Sciatic nerve (tissue), 2 donors: ENCODE measurements around the gene LRIG2. TPM values are rescaled to one million over a fixed set of nuclear protein-coding genes. Genes with fewer than 3 reads are reported as not detected.

Experiments
- ATAC-seq: fragments of 200-7000 bp; cut with Tn5 transposase; one replicate; pipeline ENCODE4 v1.9.1; 2020; ENCODE audit warnings: mild to moderate bottlenecking, moderate library complexity
- DNase-seq: peaks from one replicate; pipeline ENCODE4 v3.0.0-alpha.2; 2020; ENCODE audit warnings: low spot score
- intact Hi-C: fragments of 100-400 bp; cut with DNase I; formaldehyde crosslinking; loops from one replicate; pipeline ENCODE4 v1.14.2; 2022
- total RNA-seq: library from RNA; stranded (reverse); fragmentation: NEBNext Ultra II Directional; extraction: Animal tissue kit (Norgen Biotek cat#: 25700); gene quantifications from one replicate; pipeline ENCODE4 v1.2.1, GENCODE V29; 2021
- donor health status: DM: no; HTN: no; CAD: no.
- donor health status: DM: no; HTN: no; CAD: no.

LRIG2 gene
- total RNA-seq, 1 donor from 2014 or later, result 24.6 TPM

GRCh38 chr1:113118266-113118665 lies 45.3 kb downstream of the LRIG2 start:
- ATAC-seq (no peak), DNase-seq (no peak)
- intact Hi-C loops, result no loop called here

- intact Hi-C loops, result loop anchor here (5.0 kb wide), 1 partner anchor 941 kb away; no protein-coding TSS in a partner anchor
- DNase-seq (no peak), ATAC-seq (no peak)
Observed at GRCh38 chr1:113123737-113124136, 50.7 kb downstream of the LRIG2 start.

- ATAC-seq, result no peak
- intact Hi-C loops, result loop anchor here (5.0 kb wide), 1 partner anchor 942 kb away; no protein-coding TSS in a partner anchor
- DNase-seq, result no peak
Observed at GRCh38 chr1:113124366-113124765, 51.4 kb downstream of the LRIG2 start.

GRCh38 chr1:113125517-113125916 lies 52.5 kb downstream of the LRIG2 start:
- DNase-seq (no peak), ATAC-seq (no peak)
- intact Hi-C loops, result no loop called here

- intact Hi-C loops, result no loop called here
- ATAC-seq, result no peak
- DNase-seq, result no peak
Observed at GRCh38 chr1:113126207-113126606, 53.2 kb downstream of the LRIG2 start.

GRCh38 chr1:113128116-113128515 lies 55.1 kb downstream of the LRIG2 start:
- ATAC-seq (no peak), DNase-seq (no peak)
- intact Hi-C loops, result no loop called here

GRCh38 chr1:113129529-113130185 lies 56.7 kb downstream of the LRIG2 start:
- no peak for ATAC-seq
- DNase-seq, result no peak
- intact Hi-C loops, result no loop called here

- intact Hi-C loops, result no loop called here
- ATAC-seq, result no peak
- no peak for DNase-seq
Observed at GRCh38 chr1:113133038-113133437, 60.0 kb downstream of the LRIG2 start.

GRCh38 chr1:113133759-113134158 lies 60.8 kb downstream of the LRIG2 start:
- no peak for ATAC-seq
- intact Hi-C loops, result no loop called here
- no peak for DNase-seq

- ATAC-seq, result no peak
- DNase-seq, result no peak
- intact Hi-C loops, result no loop called here
Observed at GRCh38 chr1:113135460-113135859, 62.5 kb downstream of the LRIG2 start.

GRCh38 chr1:113136476-113136875 lies 63.5 kb downstream of the LRIG2 start:
- DNase-seq, result no peak
- ATAC-seq, result no peak
- intact Hi-C loops, result no loop called here

GRCh38 chr1:113137563-113137962 lies 64.6 kb downstream of the LRIG2 start:
- ATAC-seq (no peak), DNase-seq (no peak)
- intact Hi-C loops, result no loop called here

- intact Hi-C loops, result no loop called here
- ATAC-seq, result no peak
- no peak for DNase-seq
Observed at GRCh38 chr1:113138778-113139177, 65.8 kb downstream of the LRIG2 start.

- DNase-seq (no peak), ATAC-seq (no peak)
- intact Hi-C loops, result loop anchor here (10.0 kb wide), 1 partner anchor 535 kb away; no protein-coding TSS in a partner anchor
Observed at GRCh38 chr1:113140176-113140575, 67.2 kb downstream of the LRIG2 start.

- ATAC-seq (peak; percentile 88), DNase-seq (peak; percentile 74)
- intact Hi-C loops, result loop anchor here (10.0 kb wide), 1 partner anchor 534 kb away; no protein-coding TSS in a partner anchor
Observed at GRCh38 chr1:113140588-113141446, 67.8 kb downstream of the LRIG2 start.

GRCh38 chr1:113141650-113142473 lies 68.9 kb downstream of the LRIG2 start:
- intact Hi-C loops, result loop anchor here (10.0 kb wide), 1 partner anchor 533 kb away; no protein-coding TSS in a partner anchor

GRCh38 chr1:113142791-113143190 lies 69.8 kb downstream of the LRIG2 start:
- DNase-seq (no peak), ATAC-seq (no peak)
- intact Hi-C loops, result loop anchor here (10.0 kb wide), 1 partner anchor 532 kb away; no protein-coding TSS in a partner anchor

More at GRCh38 chr1:113141650-113142473, 68.9 kb downstream of the LRIG2 start:
- ATAC-seq (peak; percentile 44), DNase-seq (no peak)

- DNase-seq, result no peak
- intact Hi-C loops, result loop anchor here (10.0 kb wide), 1 partner anchor 528 kb away; no protein-coding TSS in a partner anchor
- ATAC-seq, result peak; percentile 9
Observed at GRCh38 chr1:113146242-113147072, 73.5 kb downstream of the LRIG2 start.
